ENCODE measurements around the gene FCN1. TPM values are rescaled to one million over a fixed set of nuclear protein-coding genes. Genes with fewer than 3 reads are reported as not detected.

The FCN1 gene
- total and polyA plus RNA-seq, 9 of the 15 experiments (the other 6 are each of a cell fraction or from before 2014, with no cell fraction given) = not detected

DNA sequence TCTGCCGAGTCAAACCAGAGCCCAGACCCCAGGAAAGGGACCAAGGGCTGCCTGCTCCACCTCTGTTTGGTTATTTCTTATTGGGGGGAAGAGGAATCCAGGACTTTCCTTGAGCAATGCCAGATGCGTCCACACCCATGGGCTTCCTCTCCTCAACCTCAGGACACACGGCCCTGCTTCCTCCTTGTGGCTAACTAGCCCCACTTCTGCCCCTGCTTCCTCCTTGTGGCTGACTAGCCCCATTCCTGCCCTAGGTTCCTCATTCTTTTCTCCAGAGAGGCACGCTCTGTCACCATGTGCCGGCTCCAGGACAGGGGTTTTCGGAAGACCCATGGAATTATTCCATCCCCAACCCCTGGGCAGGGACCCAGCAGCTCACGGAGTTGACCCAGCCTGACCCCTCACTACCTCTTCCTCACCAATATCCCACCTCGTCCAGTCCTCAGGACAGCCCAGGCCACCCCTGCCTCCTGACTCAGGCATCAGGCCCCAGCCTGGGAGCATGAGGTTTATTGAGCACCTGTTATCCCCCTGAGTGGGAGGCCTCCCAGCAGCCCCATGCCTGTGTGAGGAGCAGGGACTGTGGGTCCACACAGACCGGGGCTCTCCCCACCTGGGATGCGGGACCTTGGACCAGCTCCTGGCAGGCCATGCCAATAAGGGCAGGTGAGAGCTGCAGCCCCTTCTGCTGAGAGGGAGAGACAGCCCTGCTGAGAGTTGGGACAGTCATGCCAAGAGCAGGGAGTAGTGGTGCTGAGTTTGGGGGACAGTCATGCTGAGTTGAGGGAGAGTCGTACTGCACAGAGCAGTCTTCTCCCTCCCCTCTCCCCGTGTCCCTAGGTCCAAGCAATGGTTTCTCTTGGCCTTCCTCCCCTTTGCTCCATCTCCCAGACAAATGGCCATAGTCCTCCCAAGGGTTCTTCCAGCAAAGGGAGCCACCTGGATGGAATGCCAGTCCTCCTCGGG is 11.8 kb upstream of the FCN1 start:
- no peak overlapping the region for H3K4me2 ChIP-seq (ENCODE audit: insufficient read depth, low read length)
- no peak overlapping the region for H2AFZ ChIP-seq (ENCODE audit: low read depth, low read length)
- ATAC-seq (no peak), DNase-seq (ENCODE audit: extremely low read depth in 1 of 4, low spot score in 3 of 4) (no peak), FAIRE-seq (no peak)
- ChIA-PET CTCF (ENCODE audit: low intra/inter-chr PET ratio) (no interaction called here), POLR2A (interaction anchor here (1.3 kb wide), 1 partner anchor 8 kb away, joined by 3 read pairs; no protein-coding TSS in a partner anchor)
- BruUV-seq (replicated peaks) = no TSS peak
- peaks cover 6 to 38% of the 10 kb centered on the region in 2 experiments; a peak in 4 of 5 replicates for H3K27me3 ChIP-seq (ENCODE audit: control insufficient read depth in 2 of 2, insufficient read depth in 2 of 2, low read length in 2 of 2)
- intact Hi-C loops (cut with micrococcal nuclease) = no loop called here
- in situ Hi-C loops (cut with MboI) = no loop called here
- H3K4me3 ChIP-seq = no peak overlapping the region
- no peaks in the 10 kb centered on the region for H3K9me3 ChIP-seq (replicated peaks; ENCODE audit: control insufficient read depth, insufficient read depth, low read depth, low read length)
- peaks cover 0 to 5% of the 10 kb centered on the region in 2 experiments; a peak in 2 of 5 replicates for H3K4me1 ChIP-seq (replicated peaks in 1 of 2; ENCODE audit: control insufficient read depth in 2 of 2, insufficient read depth in 2 of 2, low read length in 2 of 2)
- H3K9ac ChIP-seq (ENCODE audit: insufficient read depth in 1 of 2, low read depth in 2 of 2, low read length in 2 of 2) = no peak overlapping the region
- TF ChIP-seq WHSC1 (IDR thresholded peaks at IDR 0.05; ENCODE audit: low read length) (no peak), ZNF79 (CRISPR knock-in tag; IDR thresholded peaks at IDR 0.05; ENCODE audit: low read depth) (no peak), FOXM1 (IDR thresholded peaks at IDR 0.05; ENCODE audit: low read depth) (no peak), FOXM1 (CRISPR knock-in tag; IDR thresholded peaks at IDR 0.05; ENCODE audit: low read depth) (no peak)
- no peaks in the 10 kb centered on the region for H3K36me3 ChIP-seq (ENCODE audit: control insufficient read depth, insufficient read depth, low read length)
- no peaks in the 10 kb centered on the region for H3K9me1 ChIP-seq (ENCODE audit: control insufficient read depth, insufficient read depth, low read length)
- H4K20me1 ChIP-seq (replicated peaks; ENCODE audit: control insufficient read depth, insufficient read depth, low read length) = peaks cover 6% of the 10 kb centered on the region; the same call in 1 of the 2 replicates
- H3K79me2 ChIP-seq (ENCODE audit: control insufficient read depth, insufficient read depth, low read length) = no peaks in the 10 kb centered on the region
- H3K27ac ChIP-seq (ENCODE audit: extremely low read depth, low read depth, low read length) = no peak overlapping the region
- WGBS (ENCODE audit: insufficient coverage, low coverage, missing lambda C conversion rate) = 0% methylated on average over 11 of the region's 13 CpGs
